HG03432 (cell line): ENCODE results near the gene ARID1B.

Source experiments
- ATAC-seq: cut with Tn5 transposase; IDR thresholded peaks from one replicate; pipeline ENCODE4 v1.9.1; 2021; ENCODE audit warnings: mild to moderate bottlenecking, moderate library complexity; ENCODE audit not compliant: unreplicated experiment

Gene ARID1B

GRCh38 chr6:157168471-157168870 lies 391.3 kb downstream of the ARID1B start:
- ATAC-seq = no peak

GRCh38 chr6:157169226-157169625 lies 392.0 kb downstream of the ARID1B start:
- no peak for ATAC-seq

- no peak for ATAC-seq
Measured at GRCh38 chr6:157169656-157170055, 392.5 kb downstream of the ARID1B start.

- no peak for ATAC-seq
Measured at GRCh38 chr6:157170535-157170934, 393.4 kb downstream of the ARID1B start.

- ATAC-seq = no peak
Measured at GRCh38 chr6:157171801-157172200, 394.6 kb downstream of the ARID1B start.

- ATAC-seq = no peak
Measured at GRCh38 chr6:157172231-157172701, 395.1 kb downstream of the ARID1B start.

- ATAC-seq = no peak
Measured at GRCh38 chr6:157172830-157173536, 395.8 kb downstream of the ARID1B start.

- no peak for ATAC-seq
Measured at GRCh38 chr6:157173776-157174175, 396.6 kb downstream of the ARID1B start.

GRCh38 chr6:157174731-157175130 lies 397.6 kb downstream of the ARID1B start:
- ATAC-seq = no peak

- no peak for ATAC-seq
Measured at GRCh38 chr6:157177731-157178336, 400.7 kb downstream of the ARID1B start.

GRCh38 chr6:157181649-157182048 lies 404.5 kb downstream of the ARID1B start:
- ATAC-seq = no peak

- ATAC-seq = no peak
Measured at GRCh38 chr6:157182503-157183264, 405.5 kb downstream of the ARID1B start.

GRCh38 chr6:157184202-157185015 lies 407.2 kb downstream of the ARID1B start:
- no peak for ATAC-seq

GRCh38 chr6:157185171-157185570 lies 408.0 kb downstream of the ARID1B start:
- no peak for ATAC-seq

- no peak for ATAC-seq
Measured at GRCh38 chr6:157185986-157186385, 408.8 kb downstream of the ARID1B start.

GRCh38 chr6:157186785-157187181 lies 409.6 kb downstream of the ARID1B start:
- ATAC-seq = no peak

- no peak for ATAC-seq
Measured at GRCh38 chr6:157187182-157188083, 410.3 kb downstream of the ARID1B start.

GRCh38 chr6:157188213-157188612 lies 411.0 kb downstream of the ARID1B start:
- ATAC-seq = no peak

- no peak for ATAC-seq
Measured at GRCh38 chr6:157193443-157193996, 416.3 kb downstream of the ARID1B start.

GRCh38 chr6:157194110-157194509 lies 416.9 kb downstream of the ARID1B start:
- no peak for ATAC-seq
